CD4-positive, alpha-beta T cell treated with Interleukin-4 for 4 hours (primary cell): ENCODE measurements around the gene PRRC2C.
"Not testable (repeated sequence)": the region's sequence is repeated elsewhere in the genome, so short reads cannot be mapped to it uniquely, and the experiment has no call there.

Experiments used
- DNase-seq: peaks from one replicate; pipeline ENCODE4 v3.0.0-alpha.2; 2020

PRRC2C gene

GRCh38 chr1:171590022-171590421 is 104.7 kb downstream of the PRRC2C start:
- DNase-seq, result no peak

- no peak for DNase-seq
Measured at GRCh38 chr1:171595324-171595723, 110.0 kb downstream of the PRRC2C start.

- DNase-seq, result no peak
Measured at GRCh38 chr1:171596119-171596518, 110.8 kb downstream of the PRRC2C start.

GRCh38 chr1:171596705-171597104 is 111.4 kb downstream of the PRRC2C start:
- no peak for DNase-seq

GRCh38 chr1:171597203-171597602 is 111.9 kb downstream of the PRRC2C start:
- no peak for DNase-seq

DNA sequence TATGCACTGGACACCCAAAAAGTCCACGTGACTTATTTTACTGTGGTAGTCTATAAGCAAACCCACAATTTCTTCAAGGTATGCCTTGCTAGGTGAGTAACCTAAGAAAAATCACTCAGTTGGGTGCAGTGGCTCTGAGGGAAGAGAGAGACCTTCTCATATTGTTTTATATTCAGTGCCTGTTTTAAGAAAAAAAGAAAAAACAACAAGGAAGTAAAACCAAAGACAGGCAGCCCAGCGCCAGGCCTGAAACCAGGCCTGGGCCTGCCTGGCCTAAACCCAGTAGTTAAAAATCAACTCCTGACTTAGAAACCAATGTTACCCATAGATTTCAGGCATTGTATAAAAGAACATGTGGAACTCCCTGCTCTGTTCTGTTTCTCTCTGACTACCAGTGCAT is 115.0 kb downstream of the PRRC2C start:
- DNase-seq, result not testable (repeated sequence)

- DNase-seq, result no peak
Measured at GRCh38 chr1:171600862-171601261, 115.5 kb downstream of the PRRC2C start.

- not testable (repeated sequence) for DNase-seq
Measured at GRCh38 chr1:171603042-171603441, 117.7 kb downstream of the PRRC2C start.

- DNase-seq, result no peak
Measured at GRCh38 chr1:171606402-171606941, 121.1 kb downstream of the PRRC2C start.

DNA sequence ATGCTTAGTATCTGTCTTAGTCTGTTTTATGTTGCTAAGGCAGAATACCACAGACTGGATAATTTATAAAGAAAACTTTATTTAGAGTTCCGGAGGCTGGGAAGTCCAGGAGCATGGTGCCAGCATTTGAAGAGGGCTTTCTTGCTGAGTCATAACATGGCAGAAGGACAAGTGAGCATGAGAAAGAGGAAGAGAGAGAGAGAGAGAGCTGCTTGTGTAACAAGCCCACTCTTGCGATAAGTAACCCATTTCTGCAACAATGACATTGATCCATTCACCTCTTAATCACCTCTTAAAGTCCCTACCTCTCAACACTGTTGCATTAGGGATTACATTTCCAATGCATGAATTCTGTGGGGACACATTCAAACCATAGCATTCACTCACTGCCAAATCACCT is 125.1 kb downstream of the PRRC2C start:
- no peak for DNase-seq

- DNase-seq, result no peak
Measured at GRCh38 chr1:171611306-171611705, 126.0 kb downstream of the PRRC2C start.

- no peak for DNase-seq
Measured at GRCh38 chr1:171613282-171613681, 128.0 kb downstream of the PRRC2C start.

- DNase-seq, result not testable (repeated sequence)
Measured at GRCh38 chr1:171615122-171615906, 130.0 kb downstream of the PRRC2C start.

DNA sequence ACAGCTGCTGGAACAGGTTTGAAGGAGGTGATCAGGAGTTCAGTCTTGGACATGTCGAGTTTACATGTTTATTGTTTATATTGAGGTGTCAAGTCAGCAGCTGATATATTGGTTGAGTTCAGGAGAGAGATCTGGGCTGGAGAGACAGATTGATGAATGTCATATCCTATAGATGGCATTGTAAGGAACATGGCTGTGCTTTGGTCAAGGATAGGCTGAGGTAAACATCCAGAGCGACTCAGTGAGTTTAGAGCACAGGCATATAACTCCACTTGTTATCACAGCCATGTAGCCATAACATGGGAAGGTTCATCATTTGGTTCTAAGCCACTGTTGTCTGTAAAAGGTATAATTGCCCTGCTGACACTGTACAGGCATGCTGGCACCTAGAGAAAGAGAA is 131.3 kb downstream of the PRRC2C start:
- no peak for DNase-seq

DNA sequence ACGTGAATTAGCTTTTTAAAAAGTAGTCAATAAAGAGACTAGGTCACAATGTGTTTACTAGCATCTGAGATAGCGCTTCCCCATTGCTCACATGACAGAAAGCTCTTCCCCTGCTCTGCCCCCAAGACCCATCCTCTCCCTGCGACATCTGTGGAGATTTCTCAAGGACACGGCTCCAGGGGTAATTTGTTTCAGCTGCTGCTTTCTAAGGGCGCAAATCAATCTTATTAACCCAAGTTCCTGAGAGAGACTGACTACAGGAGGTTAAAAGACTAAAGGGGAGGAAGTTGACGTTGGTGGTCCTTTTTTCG is 136.8 kb downstream of the PRRC2C start, which contains the start of gene MYOCOS:
TSS of gene MYOCOS (plus strand) at position 92 of the 311 bp plus-strand sequence. CDS start 1,641 bp downstream, outside the sequence.
- no peak for DNase-seq

GRCh38 chr1:171623651-171624331 is 138.5 kb downstream of the PRRC2C start:
- DNase-seq, result no peak

GRCh38 chr1:171625225-171625624 is 139.9 kb downstream of the PRRC2C start:
- no peak for DNase-seq

DNA sequence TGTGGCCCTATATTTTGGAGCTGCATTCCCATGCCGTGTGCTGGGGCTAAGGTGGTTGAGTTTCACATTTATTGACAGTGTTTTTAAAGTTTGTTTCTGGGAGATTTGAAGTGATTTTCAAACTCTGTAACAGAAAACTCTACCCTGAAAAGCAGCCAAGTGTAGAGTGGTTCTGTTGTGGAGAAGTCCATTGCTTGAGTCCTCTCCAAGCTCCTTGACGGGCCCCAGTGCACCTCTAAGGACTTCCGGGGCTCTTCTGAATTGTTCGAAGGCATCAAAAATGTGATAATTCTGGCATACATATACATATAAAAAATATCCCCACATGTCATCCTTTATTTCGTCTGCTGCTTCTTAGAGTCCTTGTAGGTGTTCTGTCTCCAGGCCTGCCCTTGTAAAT is 141.7 kb downstream of the PRRC2C start:
- DNase-seq, result no peak

- DNase-seq, result no peak
Measured at GRCh38 chr1:171628225-171628624, 142.9 kb downstream of the PRRC2C start.

GRCh38 chr1:171635661-171636060 is 150.3 kb downstream of the PRRC2C start:
- no peak for DNase-seq

- DNase-seq, result no peak
Measured at GRCh38 chr1:171636141-171636540, 150.8 kb downstream of the PRRC2C start.

DNA sequence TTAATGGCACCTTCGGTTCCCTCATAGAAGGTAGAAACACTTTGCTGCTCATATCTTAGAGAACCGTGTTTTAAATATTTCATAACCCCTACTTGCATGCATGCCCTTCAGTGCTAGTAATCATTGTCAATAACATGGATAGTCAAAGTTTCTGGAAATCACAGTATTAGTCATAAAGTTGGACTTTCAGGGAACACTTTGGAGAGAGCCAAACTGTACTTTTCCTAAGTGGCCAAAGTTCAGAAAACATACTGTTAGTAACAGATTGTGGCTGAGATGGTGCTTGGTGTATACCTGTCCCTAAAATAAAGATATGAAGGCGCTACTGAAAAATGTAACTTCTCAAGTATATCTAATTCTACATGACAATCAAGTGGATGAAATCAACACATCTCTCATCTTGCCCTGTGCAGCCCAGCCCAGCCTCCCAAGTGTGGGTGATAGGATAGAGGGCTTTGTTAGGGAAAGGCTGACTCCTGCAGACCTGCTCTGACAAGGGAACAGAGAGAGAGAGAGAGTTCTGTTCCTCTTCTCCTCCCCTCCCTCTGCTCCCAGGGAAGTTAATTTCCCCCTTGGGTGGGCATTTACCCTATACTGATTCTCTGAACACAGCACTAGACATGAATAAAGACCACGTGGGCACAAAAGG is 152.7 kb downstream of the PRRC2C start:
- no peak for DNase-seq

DNA sequence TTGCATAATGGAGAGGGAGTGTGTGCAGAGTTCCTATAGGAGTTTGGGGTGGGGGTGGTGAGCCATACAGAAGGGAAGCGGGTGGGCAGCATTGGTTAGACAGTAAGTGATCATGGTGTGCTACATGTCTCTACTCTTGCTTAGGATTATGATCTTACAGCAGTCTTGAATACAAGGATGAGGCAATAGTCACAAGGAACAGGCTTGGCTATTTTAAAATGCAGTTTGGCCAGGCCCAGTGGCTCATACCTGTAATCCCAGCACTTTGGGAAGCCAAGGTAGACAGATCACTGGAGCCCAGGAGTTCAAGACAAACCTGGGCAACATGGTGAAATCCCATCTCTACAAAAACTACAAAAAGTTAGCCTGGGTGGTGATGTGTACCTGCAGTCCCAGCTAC is 154.9 kb downstream of the PRRC2C start:
- no peak for DNase-seq
